ENCODE results near the gene FBXO11. TPM values are rescaled to one million over a fixed set of nuclear protein-coding genes. Genes with fewer than 3 reads are reported as not detected.
A peak's percentile ranks its signal among the peaks of the same experiment; 100 is the strongest.
"Not testable (repeated sequence)": the region's sequence is repeated elsewhere in the genome, so short reads cannot be mapped to it uniquely, and the experiment has no call there.

The FBXO11 gene
- total RNA-seq, 1 donor from 2014 or later, result 35.8 TPM

- intact Hi-C loops (cut with DNase I), result no loop called here
- no peak for DNase-seq (ENCODE audit: extremely low spot score in 2 of 2)
- Histone ChIP-seq H3K27ac (no peak overlapping the region), H3K4me3 (no peak overlapping the region), H3K27me3 (no peaks in the 10 kb centered on the region), H3K36me3 (no peaks in the 10 kb centered on the region), H3K9me3 (no peaks in the 10 kb centered on the region), H3K4me1 (no peaks in the 10 kb centered on the region)
- TF ChIP-seq POLR2AphosphoS5 (IDR thresholded peaks at IDR 0.05; ENCODE audit: insufficient read depth in 1 of 2, low read depth in 1 of 2), result no peak
- no peak for TF ChIP-seq CTCF (IDR thresholded peaks at IDR 0.05)
- no peak for TF ChIP-seq POLR2A (IDR thresholded peaks at IDR 0.05)
These were observed 10.1 kb upstream of the FBXO11 start for GRCh38 chr2:47916412-47916811.

- DNase-seq (ENCODE audit: extremely low spot score in 2 of 2); H3K9me3 ChIP-seq; H3K27me3 ChIP-seq; H3K36me3 ChIP-seq; H3K4me3 ChIP-seq; H3K4me1 ChIP-seq; H3K27ac ChIP-seq; intact Hi-C loops (cut with DNase I): not testable (repeated sequence)
These were observed 4.4 kb upstream of the FBXO11 start for GRCh38 chr2:47910662-47911061.

- Histone ChIP-seq H3K4me3 (no peak overlapping the region), H3K27me3 (no peaks in the 10 kb centered on the region), H3K27ac (no peak overlapping the region), H3K36me3 (no peaks in the 10 kb centered on the region), H3K4me1 (peaks cover 5% of the 10 kb centered on the region), H3K9me3 (no peaks in the 10 kb centered on the region)
- intact Hi-C loops (cut with DNase I), result loop anchor here (5.0 kb wide), 2 partner anchors 126 to 199 kb away; partner anchors contain the start of gene MSH6
- no peak for DNase-seq (ENCODE audit: extremely low spot score in 2 of 2)
- TF ChIP-seq POLR2A (IDR thresholded peaks at IDR 0.05) (no peak), CTCF (IDR thresholded peaks at IDR 0.05) (no peak), POLR2AphosphoS5 (IDR thresholded peaks at IDR 0.05; ENCODE audit: insufficient read depth in 1 of 2, low read depth in 1 of 2) (no peak)
These were observed 2.4 kb upstream of the FBXO11 start for GRCh38 chr2:47908682-47909081.

- Histone ChIP-seq H3K9me3 (no peaks in the 10 kb centered on the region), H3K4me3 (peak overlapping the region; percentile 50 to 77), H3K4me1 (peaks cover 20% of the 10 kb centered on the region), H3K27ac (peak overlapping the region; percentile 99), H3K36me3 (no peaks in the 10 kb centered on the region), H3K27me3 (no peaks in the 10 kb centered on the region)
- no peak for DNase-seq (ENCODE audit: extremely low spot score in 2 of 2)
- TF ChIP-seq CTCF (IDR thresholded peaks at IDR 0.05) (no peak), POLR2AphosphoS5 (IDR thresholded peaks at IDR 0.05; ENCODE audit: insufficient read depth in 1 of 2, low read depth in 1 of 2) (no peak), POLR2A (IDR thresholded peaks at IDR 0.05) (no peak)
- intact Hi-C loops (cut with DNase I), result loop anchor here (5.0 kb wide), 2 partner anchors 125 to 200 kb away; partner anchors contain the start of gene MSH6
These were observed 912 bp upstream of the FBXO11 start for GRCh38 chr2:47907039-47907781.

GRCh38 chr2:47905386-47906156 lies 727 bp downstream of the FBXO11 start:
- peak overlapping the region; percentile 77 to 97 for H3K4me3 ChIP-seq
- peak overlapping the region; percentile 99 for H3K27ac ChIP-seq
- H3K27me3 ChIP-seq, result no peaks in the 10 kb centered on the region
- H3K4me1 ChIP-seq, result peaks cover 32% of the 10 kb centered on the region
- TF ChIP-seq CTCF (IDR thresholded peaks at IDR 0.05) (no peak), POLR2A (IDR thresholded peaks at IDR 0.05) (no peak), POLR2AphosphoS5 (IDR thresholded peaks at IDR 0.05; ENCODE audit: insufficient read depth in 1 of 2, low read depth in 1 of 2) (no peak)
- intact Hi-C loops (cut with DNase I), result loop anchor here (5.0 kb wide), 2 partner anchors 123 to 202 kb away; partner anchors contain the start of gene MSH6
- DNase-seq (ENCODE audit: extremely low spot score in 2 of 2), result no peak
- H3K9me3 ChIP-seq, result no peaks in the 10 kb centered on the region
- H3K36me3 ChIP-seq, result no peaks in the 10 kb centered on the region
